Measurements from ENCODE around the gene GPX2. TPM values are rescaled to one million over a fixed set of nuclear protein-coding genes. Genes with fewer than 3 reads are reported as not detected.

The GPX2 gene
- total RNA-seq (10 to 100 TPM in 1 of 2 donors, 1 to 10 TPM in 1; 6.9 to 38.6 TPM), polyA plus RNA-seq (1,000 to 10,000 TPM in 1 of 2 donors, 100 to 1,000 TPM in 1; 611 to 1,067 TPM)

- TF ChIP-seq ATF3 (IDR thresholded peaks at IDR 0.05), result peak; percentile 25
- TF ChIP-seq HNF4A (conservative IDR thresholded peaks at IDR 0.05), result peak; percentile 85 to 89
- peak; percentile 92 for TF ChIP-seq SP1 (IDR thresholded peaks at IDR 0.05)
- peak; percentile 78 for TF ChIP-seq FOXA1 (IDR thresholded peaks at IDR 0.05)
- TF ChIP-seq HNF4G (IDR thresholded peaks at IDR 0.05), result peak; percentile 59
- peak; percentile 41 to 53 for TF ChIP-seq RAD21 (IDR thresholded peaks at IDR 0.05)
- TF ChIP-seq REST (IDR thresholded peaks at IDR 0.05), result peak; percentile 88
- peak; percentile 95 to 97 for TF ChIP-seq RXRA (IDR thresholded peaks at IDR 0.05)
- TF ChIP-seq GABPA (IDR thresholded peaks at IDR 0.05 in 1 of 2, conservative IDR thresholded peaks at IDR 0.05 in 1 of 2), result peak in 1 of 2 donors; percentile 49
- peak; percentile 87 for TF ChIP-seq MAX (IDR thresholded peaks at IDR 0.05)
- TF ChIP-seq TAF1 (conservative IDR thresholded peaks at IDR 0.05), result peak; percentile 72
- TF ChIP-seq ZBTB33 (IDR thresholded peaks at IDR 0.05), result peak; percentile 90
- TF ChIP-seq CTCF (IDR thresholded peaks at IDR 0.05; ENCODE audit: low read depth, low read length, missing input control), result no peak
- peak; percentile 91 for TF ChIP-seq YY1 (IDR thresholded peaks at IDR 0.05)
- TF ChIP-seq JUND (IDR thresholded peaks at IDR 0.05), result peak; percentile 66 to 87
- TF ChIP-seq NR2F2 (IDR thresholded peaks at IDR 0.05), result peak; percentile 70
- TF ChIP-seq EGR1 (IDR thresholded peaks at IDR 0.05; ENCODE audit: low read depth in 2 of 2), result peak; percentile 20 to 27
- peak; percentile 82 for TF ChIP-seq FOXA2 (IDR thresholded peaks at IDR 0.05)
- H3K9ac ChIP-seq (ENCODE audit: low read depth in 1 of 2, low read length in 2 of 2), result peak within 1 kb of the TSS in 1 of 2 donors; percentile 63
- H3K36me3 ChIP-seq (ENCODE audit: control insufficient read depth in 4 of 4, insufficient read depth in 3 of 4, low read depth in 1 of 4, low read length in 3 of 4), result peaks cover 0 to 6% (median 0%) of the 10 kb centered on the region in 4 donors
- no peaks in the 10 kb centered on the region for H3K27me3 ChIP-seq (ENCODE audit: control insufficient read depth in 4 of 4, insufficient read depth in 4 of 4, low read length in 3 of 4)
- DNase-seq (ENCODE audit: low spot score), result no peak
- 55% methylated on average over 13 of the region's 13 CpGs for WGBS
- H3K27ac ChIP-seq (ENCODE audit: low read depth in 1 of 2, low read length in 2 of 2), result peak within 1 kb of the TSS; percentile 22 to 44
- peaks cover 25 to 69% (median 53%) of the 10 kb centered on the region in 4 donors for H3K4me1 ChIP-seq (ENCODE audit: control insufficient read depth in 4 of 4, insufficient read depth in 4 of 4, low read length in 3 of 4)
- H3K4me3 ChIP-seq (ENCODE audit: low read depth in 1 of 3, low read length in 3 of 3), result peak within 1 kb of the TSS in 2 of 3 donors; percentile 45 to 59
- H3K9me3 ChIP-seq (ENCODE audit: control insufficient read depth in 4 of 4, low read length in 3 of 4), result no peaks in the 10 kb centered on the region
Measured at GRCh38 chr14:64942531-64943111, at the start of gene GPX2. TSS of gene GPX2 (minus strand) at chr14:64942745. CDS start at chr14:64942726, 19 bp downstream.
